H9 (cell line): ENCODE results near the gene ZC3H8. TPM values are rescaled to one million over a fixed set of nuclear protein-coding genes. Genes with fewer than 3 reads are reported as not detected.

Experiments used
- DNase-seq: peaks from one replicate; pipeline ENCODE4 v3.0.0-alpha.2; 2017
- H2AFZ ChIP-seq: one replicate; pipeline ENCODE4 v1.6.1; 2013; ENCODE audit warnings: mild to moderate bottlenecking, low read length, control low read depth, moderate library complexity
- H2AK5ac ChIP-seq: 2 replicates; pipeline ENCODE4 v1.6.1; 2013; ENCODE audit warnings: low read length, control low read depth, mixed read lengths; ENCODE audit not compliant: insufficient read length
- H2BK120ac ChIP-seq: one replicate; pipeline ENCODE4 v1.6.1; 2013; ENCODE audit warnings: low read depth, mild to moderate bottlenecking, low read length, control low read depth, inconsistent platforms; ENCODE audit not compliant: poor library complexity, severe bottlenecking
- H2BK12ac ChIP-seq: 2 replicates; pipeline ENCODE4 v1.6.1; 2013; ENCODE audit warnings: low read length, control low read depth, mixed read lengths, low read depth; ENCODE audit not compliant: insufficient read length
- H2BK15ac ChIP-seq: 2 replicates; pipeline ENCODE4 v1.6.1; 2013; ENCODE audit warnings: low read depth, low read length, control low read depth
- H2BK20ac ChIP-seq: one replicate; pipeline ENCODE4 v1.6.1; 2013; ENCODE audit warnings: low read depth, mild to moderate bottlenecking, low read length, control low read depth, inconsistent platforms; ENCODE audit not compliant: poor library complexity, severe bottlenecking
- H2BK5ac ChIP-seq: 2 replicates; pipeline ENCODE4 v1.6.1; 2013; ENCODE audit warnings: low read length, control low read depth, mixed read lengths; ENCODE audit not compliant: insufficient read length
- H3K14ac ChIP-seq: 2 replicates; pipeline ENCODE4 v1.6.1; 2013; ENCODE audit warnings: low read length, control low read depth; ENCODE audit not compliant: insufficient read depth
- H3K18ac ChIP-seq: 2 replicates; pipeline ENCODE4 v1.6.1; 2013; ENCODE audit warnings: low read depth, mild to moderate bottlenecking, mixed read lengths, low read length, control low read depth; ENCODE audit not compliant: insufficient read length
- H3K23ac ChIP-seq: 2 replicates; pipeline ENCODE4 v1.6.1; 2013; ENCODE audit warnings: low read length, control low read depth, mixed read lengths, low read depth; ENCODE audit not compliant: insufficient read length
- H3K23me2 ChIP-seq: 2 replicates; pipeline ENCODE4 v1.6.1; 2013; ENCODE audit warnings: low read depth, mild to moderate bottlenecking, mixed read lengths, low read length, control low read depth; ENCODE audit not compliant: insufficient read length, poor library complexity, severe bottlenecking
- H3K27ac ChIP-seq: 2 replicates; pipeline ENCODE4 v1.5.1; 2013; ENCODE audit warnings: low read length, control low read depth, mixed read lengths, low read depth; ENCODE audit not compliant: insufficient read length
- H3K27me3 ChIP-seq: 2 replicates; pipeline ENCODE4 v1.6.1; 2013; ENCODE audit warnings: low read length, control low read depth, inconsistent platforms; ENCODE audit not compliant: insufficient read depth
- H3K4ac ChIP-seq: 2 replicates; pipeline ENCODE4 v1.6.1; 2013; ENCODE audit warnings: low read depth, mild to moderate bottlenecking, control low read depth, inconsistent platforms, low read length, moderate library complexity
- H3K4me1 ChIP-seq: 2 replicates; pipeline ENCODE4 v1.6.1; 2013; ENCODE audit warnings: low read length, control low read depth, inconsistent platforms; ENCODE audit not compliant: insufficient read depth
- H3K4me2 ChIP-seq: 2 replicates; pipeline ENCODE4 v1.6.1; 2013; ENCODE audit warnings: low read length, control low read depth, mixed read lengths; ENCODE audit not compliant: insufficient read length, insufficient read depth
- H3K56ac ChIP-seq: 2 replicates; pipeline ENCODE4 v1.6.1; 2013; ENCODE audit warnings: low read depth, mild to moderate bottlenecking, mixed read lengths, low read length, control low read depth; ENCODE audit not compliant: insufficient read length
- H3K79me1 ChIP-seq: 2 replicates; pipeline ENCODE4 v1.6.1; 2013; ENCODE audit warnings: low read depth, mild to moderate bottlenecking, moderate library complexity, low read length, control low read depth, inconsistent platforms; ENCODE audit not compliant: insufficient read depth, poor library complexity, severe bottlenecking
- H3K79me2 ChIP-seq: 2 replicates; pipeline ENCODE4 v1.6.1; 2013; ENCODE audit warnings: low read length, control low read depth, inconsistent platforms; ENCODE audit not compliant: insufficient read depth
- H3K9ac ChIP-seq: 2 replicates; pipeline ENCODE4 v1.6.1; 2013; ENCODE audit warnings: low read length, control low read depth, mixed read lengths; ENCODE audit not compliant: insufficient read length; ENCODE audit errors: extremely low read depth
- H3K9me3 ChIP-seq: one replicate; pipeline ENCODE4 v1.6.1; 2013; ENCODE audit warnings: low read depth, low read length, inconsistent platforms; ENCODE audit not compliant: control insufficient read depth
- H3T11ph ChIP-seq: one replicate; pipeline ENCODE4 v1.6.1; 2013; ENCODE audit warnings: mild to moderate bottlenecking, low read length, control low read depth, inconsistent platforms
- H4K20me1 ChIP-seq: one replicate; pipeline ENCODE4 v1.6.1; 2013; ENCODE audit not compliant: control insufficient read depth, insufficient read length, insufficient read depth
- H4K5ac ChIP-seq: 2 replicates; pipeline ENCODE4 v1.6.1; 2013; ENCODE audit warnings: low read depth, mild to moderate bottlenecking, mixed read lengths, low read length, control low read depth; ENCODE audit not compliant: insufficient read length
- H4K8ac ChIP-seq: replicated peaks from 2 replicates; pipeline ENCODE4 v1.6.1; 2013; ENCODE audit warnings: low read length, control low read depth, mixed read lengths, low read depth; ENCODE audit not compliant: insufficient read length
- H4K91ac ChIP-seq: 2 replicates; pipeline ENCODE4 v1.6.1; 2013; ENCODE audit warnings: low read depth, mild to moderate bottlenecking, moderate library complexity, mixed read lengths, low read length, control low read depth; ENCODE audit not compliant: insufficient read length
- H3K27ac Mint-ChIP-seq, 3 experiments: 2 replicates in 2 of 3; 3 replicates in 1 of 3; pipeline ENCODE4 v1.8.0; 2020 to 2021; ENCODE audit warnings: mixed read lengths in 3 of 3, mild to moderate bottlenecking in 1 of 3, moderate library complexity in 1 of 3
- H3K27me3 Mint-ChIP-seq: 2 replicates; pipeline ENCODE4 v1.8.0; 2021; ENCODE audit warnings: low read depth, mild to moderate bottlenecking, moderate library complexity, mixed read lengths
- H3K36me3 Mint-ChIP-seq, 3 experiments: 2 replicates in 2 of 3; 3 replicates in 1 of 3; pipeline ENCODE4 v1.8.0; 2020 to 2021; ENCODE audit warnings: low read depth in 3 of 3, mixed read lengths in 3 of 3; ENCODE audit not compliant: insufficient read depth in 1 of 3
- H3K4me1 Mint-ChIP-seq, 2 experiments: 2 replicates each; pipeline ENCODE4 v1.8.0; 2020; ENCODE audit warnings: mixed read lengths in 2 of 2
- H3K4me3 Mint-ChIP-seq, 2 experiments: 2 replicates in 1 of 2; 3 replicates in 1 of 2; pipeline ENCODE4 v1.8.0; 2020 to 2021; ENCODE audit warnings: mild to moderate bottlenecking in 2 of 2, mixed read lengths in 2 of 2, moderate library complexity in 1 of 2
- H3K9me3 Mint-ChIP-seq, 2 experiments: 2 replicates in 1 of 2; 3 replicates in 1 of 2; pipeline ENCODE4 v1.8.0; 2020; ENCODE audit warnings: mild to moderate bottlenecking in 2 of 2, mixed read lengths in 2 of 2, moderate library complexity in 1 of 2
- CTCF ChIP-seq: fragments of 200-600 bp; sonication (generic); conservative IDR thresholded peaks from 3 replicates; pipeline ENCODE4 v1.8.0; 2021; ENCODE audit warnings: antibody characterized with exemption, mild to moderate bottlenecking
- WGBS: extraction: QIAGEN DNeasy Blood & Tissue Kit; methylation state at CpG from one replicate; pipeline ENCODE4 v1.1.7; 2013; ENCODE audit warnings: missing lambda C conversion rate, low lambda C conversion rate, mixed read lengths; ENCODE audit not compliant: insufficient read length; ENCODE audit errors: extremely low coverage; 5-methylcytosine and 5-hydroxymethylcytosine counted together
- total RNA-seq: library from RNA; stranded (reverse); gene quantifications from 2 replicates; pipeline ENCODE4 v1.2.1, GENCODE V29; 2021

The ZC3H8 gene
- total RNA-seq, 1 experiment from 2014 or later = 6.9 TPM

DNA sequence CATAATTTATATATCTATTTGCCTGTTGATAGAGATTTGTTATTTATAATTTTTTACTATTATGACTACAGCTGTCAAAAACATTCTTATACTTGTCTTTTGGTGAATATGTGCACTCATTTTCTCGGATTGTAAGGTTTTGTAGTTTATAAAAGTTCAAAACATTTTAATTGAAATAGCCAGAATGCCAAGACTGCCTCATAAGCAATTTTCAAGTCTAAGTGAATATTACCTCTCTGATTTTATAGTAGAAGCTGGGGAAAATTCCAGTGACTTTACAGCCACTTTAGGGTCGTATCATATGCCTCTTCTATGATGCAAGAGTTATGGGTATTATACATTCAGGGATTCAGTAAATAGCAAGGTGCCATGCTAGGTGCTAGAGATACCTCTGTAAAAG lies 41.6 kb upstream of the ZC3H8 start:
- Histone ChIP-seq H3K27ac (no peak overlapping the region), H3K27me3 (no peaks in the 10 kb centered on the region), H4K8ac (no peak overlapping the region), H3T11ph (no peak overlapping the region), H4K5ac (no peak overlapping the region), H2BK20ac (no peak overlapping the region), H3K23ac (no peak overlapping the region), H2AK5ac (no peak overlapping the region), H3K18ac (no peak overlapping the region), H2AFZ (no peak overlapping the region), H3K23me2 (no peaks in the 10 kb centered on the region), H4K20me1 (no peaks in the 10 kb centered on the region), H3K56ac (no peak overlapping the region), H3K9ac (no peak overlapping the region), H3K79me2 (no peaks in the 10 kb centered on the region), H3K4me2 (no peak overlapping the region), H2BK5ac (no peak overlapping the region), H3K79me1 (no peaks in the 10 kb centered on the region), H3K4ac (no peak overlapping the region), H3K4me1 (no peaks in the 10 kb centered on the region), H2BK12ac (no peak overlapping the region), H2BK15ac (no peak overlapping the region), H2BK120ac (no peak overlapping the region), H3K9me3 (no peaks in the 10 kb centered on the region), H3K14ac (no peak overlapping the region), H4K91ac (no peak overlapping the region)
- peaks cover 1 to 5% (median 2%) of the 10 kb centered on the region in 3 experiments; a peak in 5 of 7 replicates for H3K36me3 Mint-ChIP-seq
- no peaks in the 10 kb centered on the region for H3K9me3 Mint-ChIP-seq
- no peak overlapping the region for H3K4me3 Mint-ChIP-seq
- no peak overlapping the region for H3K27ac Mint-ChIP-seq
- no CpG with 5 or more reads among the region's 2 CpGs for WGBS
- no peak for DNase-seq
- TF ChIP-seq CTCF = no peak
- H3K27me3 Mint-ChIP-seq = no peaks in the 10 kb centered on the region
- no peaks in the 10 kb centered on the region for H3K4me1 Mint-ChIP-seq
